VCaP (cell line): Measurements from ENCODE around the gene PPP1R12B.

Source experiments
- H3K27ac ChIP-seq: fragments of 450-650 bp; 2 replicates; pipeline ENCODE4 v1.5.1; 2017
- TF ChIP-seq, protein P1 (sequence below): fragments of 450-650 bp; conservative IDR thresholded peaks from 2 replicates; pipeline ENCODE4 v1.5.1; 2017; ENCODE audit warnings: mild to moderate bottlenecking, moderate library complexity

PPP1R12B gene

DNA sequence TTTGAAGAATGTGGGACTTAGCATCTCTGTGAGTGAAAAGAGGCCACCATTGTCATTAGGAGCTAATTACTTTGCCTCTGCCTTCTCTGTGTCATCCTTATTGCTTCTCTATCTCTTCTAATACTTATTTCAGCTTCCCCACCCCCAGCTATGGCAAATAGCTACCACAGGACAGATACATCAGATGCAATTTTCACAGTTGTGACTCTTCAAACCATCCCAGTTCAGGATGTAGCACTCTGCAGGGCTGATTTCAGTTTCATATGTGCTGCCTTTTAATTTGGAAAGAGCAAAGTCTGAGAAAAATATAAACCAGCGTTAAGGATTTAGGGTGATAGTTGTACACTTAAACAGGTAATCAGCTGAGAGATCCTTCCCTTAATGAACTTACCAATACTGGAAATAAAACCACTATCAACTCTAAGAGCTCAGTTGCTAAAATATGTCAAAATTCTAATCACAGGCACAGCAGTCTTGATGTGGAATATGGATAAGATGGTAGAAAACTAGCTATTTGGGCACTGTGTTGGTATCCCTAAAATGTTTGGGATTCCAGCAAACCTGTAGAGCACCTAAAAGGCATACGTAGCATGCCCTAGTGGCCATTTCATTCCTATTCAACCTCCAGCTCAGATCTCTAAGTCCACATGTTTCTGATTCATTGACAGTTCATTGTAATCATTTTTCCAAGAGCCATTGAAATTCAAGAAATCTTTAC, 213.4 kb downstream of the PPP1R12B start:
- H3K27ac ChIP-seq = no peak overlapping the region
- TF ChIP-seq, protein P1, sequence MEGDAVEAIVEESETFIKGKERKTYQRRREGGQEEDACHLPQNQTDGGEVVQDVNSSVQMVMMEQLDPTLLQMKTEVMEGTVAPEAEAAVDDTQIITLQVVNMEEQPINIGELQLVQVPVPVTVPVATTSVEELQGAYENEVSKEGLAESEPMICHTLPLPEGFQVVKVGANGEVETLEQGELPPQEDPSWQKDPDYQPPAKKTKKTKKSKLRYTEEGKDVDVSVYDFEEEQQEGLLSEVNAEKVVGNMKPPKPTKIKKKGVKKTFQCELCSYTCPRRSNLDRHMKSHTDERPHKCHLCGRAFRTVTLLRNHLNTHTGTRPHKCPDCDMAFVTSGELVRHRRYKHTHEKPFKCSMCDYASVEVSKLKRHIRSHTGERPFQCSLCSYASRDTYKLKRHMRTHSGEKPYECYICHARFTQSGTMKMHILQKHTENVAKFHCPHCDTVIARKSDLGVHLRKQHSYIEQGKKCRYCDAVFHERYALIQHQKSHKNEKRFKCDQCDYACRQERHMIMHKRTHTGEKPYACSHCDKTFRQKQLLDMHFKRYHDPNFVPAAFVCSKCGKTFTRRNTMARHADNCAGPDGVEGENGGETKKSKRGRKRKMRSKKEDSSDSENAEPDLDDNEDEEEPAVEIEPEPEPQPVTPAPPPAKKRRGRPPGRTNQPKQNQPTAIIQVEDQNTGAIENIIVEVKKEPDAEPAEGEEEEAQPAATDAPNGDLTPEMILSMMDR = no peak; the same call in 1 of the 2 replicates

DNA sequence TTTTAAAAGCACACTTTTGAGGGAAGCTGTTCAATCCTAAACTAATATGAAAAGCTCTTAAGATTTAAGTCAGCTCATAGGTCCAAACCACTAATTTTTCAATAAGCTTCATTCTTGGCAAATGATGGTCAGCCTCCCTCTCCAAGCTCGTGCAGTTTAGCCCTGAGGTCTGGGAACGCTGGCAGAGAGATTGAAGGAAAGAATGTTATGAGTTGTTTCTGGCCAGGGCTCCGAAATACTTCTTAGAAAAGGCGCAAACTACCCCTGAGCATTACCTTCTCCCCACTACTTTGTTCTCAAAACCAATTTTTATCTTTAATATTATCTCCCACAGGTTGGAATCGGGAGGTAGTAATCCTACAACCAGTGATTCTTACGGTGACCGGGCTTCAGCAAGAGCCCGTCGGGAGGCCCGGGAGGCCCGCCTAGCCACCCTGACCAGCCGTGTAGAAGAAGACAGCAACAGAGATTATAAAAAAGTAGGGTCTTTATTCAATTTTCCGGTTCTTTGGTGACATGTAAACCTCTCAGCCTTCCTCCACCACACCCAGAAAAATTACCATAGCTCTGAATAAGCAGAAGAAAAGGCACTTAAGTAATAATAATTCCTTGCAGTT, 214.1 kb downstream of the PPP1R12B start:
- TF ChIP-seq, protein P1 = no peak; the same call in 1 of the 2 replicates
- H3K27ac ChIP-seq = no peak overlapping the region

DNA sequence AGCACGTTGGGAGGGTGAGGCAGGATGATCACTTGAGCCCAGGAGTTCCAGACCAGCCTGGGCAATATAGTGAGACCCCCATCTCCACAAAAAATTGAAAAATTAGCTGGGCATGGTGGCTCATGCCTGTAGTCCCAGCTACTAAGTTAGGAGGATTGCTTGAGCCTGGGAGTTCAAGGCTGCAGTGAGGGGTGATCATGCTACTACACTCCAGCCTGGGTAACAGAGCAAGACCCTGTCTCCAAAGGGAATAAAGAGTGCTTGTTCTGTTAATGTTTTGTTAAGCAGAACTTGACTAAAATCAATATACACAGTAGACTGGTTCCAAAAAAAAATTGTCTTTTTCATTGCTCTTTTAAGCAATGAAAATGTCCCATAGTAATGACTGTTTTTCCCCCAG, 215.3 kb downstream of the PPP1R12B start:
- TF ChIP-seq, protein P1 = no peak
- peak overlapping the region; percentile 23; the same call in 1 of the 2 replicates for H3K27ac ChIP-seq

DNA sequence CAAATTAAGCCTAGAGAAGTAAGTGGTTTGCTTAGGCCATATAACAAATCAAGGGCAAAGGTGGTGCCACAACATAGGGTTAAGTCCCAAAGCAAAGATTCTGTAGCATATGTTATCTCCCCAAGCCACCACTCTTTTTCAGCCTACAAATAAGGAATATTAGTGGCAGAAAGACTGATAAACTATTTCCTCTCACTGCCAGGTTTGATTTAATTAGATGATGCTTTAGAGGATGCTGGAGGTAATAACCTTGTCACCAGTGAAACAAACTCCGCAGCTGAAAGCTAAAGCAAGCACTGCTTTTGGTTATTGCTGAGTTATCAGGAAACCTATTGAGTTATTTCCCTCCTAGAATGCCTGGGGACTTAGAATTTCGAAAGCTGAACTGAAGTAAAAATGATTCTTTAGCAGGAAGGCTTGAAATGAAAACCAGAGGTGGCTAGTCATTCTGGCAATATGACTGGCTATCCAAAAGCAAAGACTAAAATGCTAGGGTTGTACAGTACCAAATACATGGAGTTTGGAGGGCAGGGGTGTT, 216.5 kb downstream of the PPP1R12B start:
- TF ChIP-seq, protein P1 = no peak
- peak overlapping the region; percentile 97 for H3K27ac ChIP-seq

DNA sequence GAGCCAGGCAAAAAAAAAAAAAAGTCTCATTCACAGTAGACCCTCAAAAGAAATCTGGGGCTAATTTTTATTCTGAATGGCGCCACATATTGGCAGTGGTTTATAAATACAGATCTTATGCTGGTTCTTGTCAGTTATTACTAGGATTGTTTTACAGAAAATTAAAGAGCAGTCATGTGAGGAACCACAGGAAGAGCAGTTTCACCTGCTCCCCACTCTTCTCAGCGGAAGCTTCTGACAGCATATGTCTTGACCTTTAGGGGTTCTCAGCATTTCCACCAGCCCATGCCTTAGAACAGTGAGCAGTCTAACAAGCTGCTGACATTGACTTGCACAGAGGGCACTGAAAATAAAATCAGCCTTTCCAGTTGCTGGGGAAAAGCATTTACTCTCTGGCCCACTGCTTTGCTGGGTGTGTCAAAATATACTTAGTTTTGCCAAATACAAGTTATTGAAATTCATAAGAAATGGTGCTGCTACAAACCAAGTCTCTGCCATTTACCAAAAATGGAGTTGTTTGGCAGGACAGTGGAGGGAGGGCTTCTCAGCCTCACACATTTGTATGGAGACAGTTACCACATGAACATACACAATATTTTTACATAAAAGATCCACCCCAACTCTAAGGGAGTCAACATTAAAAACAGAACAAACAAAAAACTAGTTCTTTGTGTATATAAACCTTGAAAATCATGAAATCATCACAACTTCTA, 217.5 kb downstream of the PPP1R12B start:
- peak overlapping the region; percentile 97 for H3K27ac ChIP-seq
- TF ChIP-seq, protein P1 = no peak

DNA sequence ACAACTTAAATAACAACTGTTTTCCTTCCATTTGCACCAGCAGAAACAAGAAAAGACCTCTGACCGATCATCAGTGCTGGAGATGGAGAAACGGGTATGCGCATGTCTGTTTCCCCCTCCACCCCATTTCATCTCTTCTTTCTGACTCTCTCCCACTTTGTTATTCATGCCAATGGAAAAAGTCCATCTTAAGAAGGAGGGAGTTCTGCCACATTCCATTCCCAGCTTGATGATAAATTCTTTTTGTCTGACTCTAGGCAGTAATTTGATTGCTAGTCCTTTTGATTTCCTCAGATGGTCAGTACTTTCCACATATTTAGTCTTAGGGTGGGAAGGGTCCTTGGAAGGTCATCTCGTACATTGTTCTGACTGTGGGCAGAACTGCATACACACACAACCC, 219.2 kb downstream of the PPP1R12B start:
- TF ChIP-seq, protein P1 = no peak
- peak overlapping the region; percentile 97 for H3K27ac ChIP-seq

DNA sequence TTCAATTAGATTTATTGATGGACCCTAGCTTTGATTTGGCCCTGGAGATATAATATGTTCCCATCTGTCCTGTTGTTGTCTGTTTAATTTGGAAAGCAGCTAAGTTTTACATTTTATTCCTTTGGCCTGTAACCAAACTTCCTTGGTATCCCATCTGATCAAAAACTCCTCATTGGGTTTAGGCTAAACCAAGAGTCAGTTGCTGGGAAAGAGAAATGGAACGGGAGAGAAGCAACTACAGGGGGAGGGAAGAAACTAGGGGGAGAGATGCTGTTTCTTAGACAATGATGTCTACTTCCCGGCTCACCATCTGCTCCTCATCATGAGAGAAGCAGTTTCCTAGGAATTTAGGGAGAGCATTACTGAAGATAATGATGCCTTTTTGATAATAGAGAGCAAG, 219.9 kb downstream of the PPP1R12B start:
- peak overlapping the region; percentile 97 for H3K27ac ChIP-seq
- TF ChIP-seq, protein P1 = no peak
